Common myeloid progenitor, CD34-positive (primary cell): ENCODE data around the gene SYT1.

Experiments used
- CTCF ChIA-PET: fragments of 350-600 bp; sonication (Branson Sonifier 250); formaldehyde crosslinking; loops from one replicate; lab custom pipeline; 2021; ENCODE audit warnings: antibody characterized with exemption; lab: Charles Lee
- POLR2A ChIA-PET: fragments of 350-600 bp; sonication (Branson Sonifier 250); formaldehyde crosslinking; loops from one replicate; lab custom pipeline; 2021; ENCODE audit warnings: antibody characterized with exemption; lab: Charles Lee
- DNase-seq, 3 donors: peaks; one replicate each; pipeline versions ENCODE4 v3.0.0 to v3.0.0-alpha.2; 2013
- H3K27ac ChIP-seq, 2 experiments: 1 replicate in 1 of 2; 2 replicates in 1 of 2; pipeline ENCODE4 v1.7.0; 2013; ENCODE audit warnings: inconsistent platforms in 2 of 2, low read length in 2 of 2, mild to moderate bottlenecking in 2 of 2, low read depth in 1 of 2, moderate library complexity in 1 of 2; ENCODE audit not compliant: severe bottlenecking in 2 of 2, insufficient read depth in 1 of 2, poor library complexity in 1 of 2
- H3K27me3 ChIP-seq, 5 experiments: replicated peaks in 2 of 5; 1 replicate in 3 of 5; 2 replicates in 2 of 5; pipeline versions ENCODE4 v1.6.1 to v1.7.0; 2013; ENCODE audit warnings: low read length in 4 of 5, mild to moderate bottlenecking in 2 of 5, moderate library complexity in 2 of 5, inconsistent platforms in 1 of 5; ENCODE audit not compliant: insufficient read depth in 5 of 5, control insufficient read depth in 4 of 5
- H3K36me3 ChIP-seq, 4 experiments: 1 replicate in 2 of 4; 2 replicates in 2 of 4; pipeline versions ENCODE4 v1.6.1 to v1.7.0; 2013; ENCODE audit warnings: low read length in 3 of 4, control low read depth in 1 of 4, mild to moderate bottlenecking in 1 of 4; ENCODE audit not compliant: control insufficient read depth in 4 of 4, insufficient read depth in 4 of 4
- H3K4me1 ChIP-seq, 4 experiments: 1 replicate in 3 of 4; 2 replicates in 1 of 4; pipeline versions ENCODE4 v1.6.1 to v1.7.1; 2013; ENCODE audit warnings: low read length in 3 of 4, mild to moderate bottlenecking in 3 of 4, control low read depth in 1 of 4, inconsistent platforms in 1 of 4, moderate library complexity in 1 of 4; ENCODE audit not compliant: control insufficient read depth in 4 of 4, insufficient read depth in 4 of 4; ENCODE audit errors: control extremely low read depth in 1 of 4
- H3K4me3 ChIP-seq, 7 experiments: 1 replicate in 4 of 7; 2 replicates in 3 of 7; pipeline versions ENCODE4 v1.5.1 to v1.7.0; 2013; ENCODE audit warnings: mild to moderate bottlenecking in 7 of 7, low read length in 6 of 7, moderate library complexity in 6 of 7, inconsistent platforms in 2 of 7, low read depth in 2 of 7, control low read depth in 1 of 7; ENCODE audit not compliant: insufficient read depth in 4 of 7, control insufficient read depth in 1 of 7; ENCODE audit errors: extremely low read depth in 1 of 7
- H3K9me3 ChIP-seq, 5 experiments: 1 replicate in 4 of 5; 2 replicates in 1 of 5; pipeline versions ENCODE4 v1.6.1 to v1.7.1; 2013; ENCODE audit warnings: low read length in 4 of 5, mild to moderate bottlenecking in 2 of 5, inconsistent platforms in 1 of 5, low read depth in 1 of 5, moderate library complexity in 1 of 5; ENCODE audit not compliant: control insufficient read depth in 4 of 5, insufficient read depth in 2 of 5; ENCODE audit errors: control extremely low read depth in 1 of 5
- WGBS: methylation state at CpG from one replicate; pipeline ENCODE4 v1.1.5; 2013; ENCODE audit not compliant: insufficient coverage; 5-methylcytosine and 5-hydroxymethylcytosine counted together

The SYT1 gene

GRCh38 chr12:79358716-79359300, 494.2 kb downstream of the SYT1 start:
- Histone ChIP-seq H3K27ac (no peak overlapping the region), H3K4me3 (no peak overlapping the region), H3K9me3 (no peaks in the 10 kb centered on the region), H3K27me3 (no peaks in the 10 kb centered on the region), H3K36me3 (no peaks in the 10 kb centered on the region), H3K4me1 (no peaks in the 10 kb centered on the region)
- POLR2A ChIA-PET: no interaction called here
- DNase-seq: peak in 2 of 3 donors; percentile 40 to 64
- 98% methylated on average over 5 of the region's 5 CpGs for WGBS
- CTCF ChIA-PET: interaction anchor here (1.2 kb wide), 1 partner anchor 14 kb away, joined by 3 read pairs; no protein-coding TSS in a partner anchor

GRCh38 chr12:79360286-79360685, 495.7 kb downstream of the SYT1 start:
- Histone ChIP-seq H3K36me3 (no peaks in the 10 kb centered on the region), H3K4me1 (no peaks in the 10 kb centered on the region), H3K27me3 (no peaks in the 10 kb centered on the region), H3K27ac (no peak overlapping the region), H3K9me3 (no peaks in the 10 kb centered on the region), H3K4me3 (no peak overlapping the region)
- POLR2A ChIA-PET: interaction anchor here (0.6 kb wide), 1 partner anchor 1150 kb away, joined by 4 read pairs; no protein-coding TSS in a partner anchor
- CTCF ChIA-PET: interaction anchor here (1.0 kb wide), 1 partner anchor 13 kb away, joined by 3 read pairs; no protein-coding TSS in a partner anchor
- 33% methylated on average over 1 of the region's 1 CpG for WGBS
- peak; percentile 15 to 80 (median 58) for DNase-seq

GRCh38 chr12:79360936-79361335, 496.4 kb downstream of the SYT1 start:
- H3K4me1 ChIP-seq: no peaks in the 10 kb centered on the region
- H3K27me3 ChIP-seq: no peaks in the 10 kb centered on the region
- POLR2A ChIA-PET: interaction anchor here (0.6 kb wide), 1 partner anchor 1151 kb away, joined by 4 read pairs; no protein-coding TSS in a partner anchor
- no peak overlapping the region for H3K4me3 ChIP-seq
- no peaks in the 10 kb centered on the region for H3K9me3 ChIP-seq
- CTCF ChIA-PET: no interaction called here
- H3K36me3 ChIP-seq: no peaks in the 10 kb centered on the region
- no peak for DNase-seq
- no peak overlapping the region for H3K27ac ChIP-seq

GRCh38 chr12:79364197-79364596, 499.6 kb downstream of the SYT1 start:
- ChIA-PET CTCF (interaction anchor here (0.7 kb wide), 1 partner anchor 17 kb away, joined by 3 read pairs; no protein-coding TSS in a partner anchor), POLR2A (interaction anchor here (0.7 kb wide), 1 partner anchor 63 kb away, joined by 5 read pairs; no protein-coding TSS in a partner anchor)
- Histone ChIP-seq H3K27ac (no peak overlapping the region), H3K27me3 (no peaks in the 10 kb centered on the region), H3K4me1 (no peaks in the 10 kb centered on the region), H3K9me3 (no peaks in the 10 kb centered on the region), H3K4me3 (no peak overlapping the region), H3K36me3 (no peaks in the 10 kb centered on the region)
- no peak for DNase-seq
- no CpG with 5 or more reads among the region's 4 CpGs for whole genome bisulfite sequencing

- no peaks in the 10 kb centered on the region for H3K9me3 ChIP-seq
- no peaks in the 10 kb centered on the region for H3K27me3 ChIP-seq
- no peaks in the 10 kb centered on the region for H3K4me1 ChIP-seq
- no peaks in the 10 kb centered on the region for H3K36me3 ChIP-seq
- ChIA-PET CTCF (no interaction called here), POLR2A (no interaction called here)
- WGBS: 100% methylated on average over 1 of the region's 2 CpGs
- H3K4me3 ChIP-seq: no peak overlapping the region
- no peak overlapping the region for H3K27ac ChIP-seq
- no peak for DNase-seq
Observed at GRCh38 chr12:79366374-79366773, 501.8 kb downstream of the SYT1 start.

GRCh38 chr12:79367032-79367589, 502.5 kb downstream of the SYT1 start:
- Histone ChIP-seq H3K36me3 (no peaks in the 10 kb centered on the region), H3K4me3 (no peak overlapping the region), H3K4me1 (no peaks in the 10 kb centered on the region), H3K27me3 (no peaks in the 10 kb centered on the region), H3K9me3 (no peaks in the 10 kb centered on the region), H3K27ac (no peak overlapping the region)
- no peak for DNase-seq
- CTCF ChIA-PET: no interaction called here
- POLR2A ChIA-PET: no interaction called here
- WGBS: 100% methylated on average over 1 of the region's 3 CpGs

GRCh38 chr12:79370021-79370420, 505.4 kb downstream of the SYT1 start:
- ChIA-PET CTCF (no interaction called here), POLR2A (no interaction called here)
- WGBS: 100% methylated on average over 2 of the region's 2 CpGs
- Histone ChIP-seq H3K9me3 (no peaks in the 10 kb centered on the region), H3K27me3 (no peaks in the 10 kb centered on the region), H3K4me3 (no peak overlapping the region), H3K4me1 (no peaks in the 10 kb centered on the region), H3K27ac (no peak overlapping the region), H3K36me3 (no peaks in the 10 kb centered on the region)
- DNase-seq: no peak
